GM12864 (cell line): ENCODE measurements around the gene ZNF319.

Experiments
- DNase-seq: peaks from one replicate; pipeline ENCODE4 v3.0.0-alpha.2; 2011; ENCODE audit warnings: low read depth
- H3K4me3 ChIP-seq: 2 replicates; pipeline ENCODE4 v1.5.1; 2011; ENCODE audit warnings: mild to moderate bottlenecking, low read depth, low read length, control low read depth
- CTCF ChIP-seq: IDR thresholded peaks from 2 replicates; pipeline ENCODE4 v1.5.1; 2011; ENCODE audit warnings: low read depth, mild to moderate bottlenecking, moderate library complexity, low read length, control low read depth, inconsistent platforms; ENCODE audit errors: missing control alignments

The ZNF319 gene

DNA sequence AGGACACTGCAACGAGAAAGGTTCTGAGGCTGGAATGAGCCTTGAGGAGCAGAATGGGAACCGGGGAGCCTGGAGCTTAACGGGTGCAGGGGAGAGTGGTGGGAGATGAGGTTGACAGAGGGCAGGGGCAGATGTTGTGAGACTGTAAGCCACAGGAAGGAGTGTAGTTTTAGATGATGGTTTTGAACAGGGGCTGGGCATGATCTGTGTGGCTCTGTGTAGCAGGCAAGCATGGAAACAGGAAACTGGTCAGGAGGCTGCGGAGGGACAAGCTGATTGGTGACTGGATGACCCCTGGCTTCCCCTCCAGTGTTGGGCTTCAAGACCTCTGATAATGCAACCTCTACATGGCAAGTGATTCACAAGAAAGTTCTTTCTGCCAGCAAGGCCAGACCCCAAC, 28.2 kb downstream of the ZNF319 start:
- TF ChIP-seq CTCF = no peak
- DNase-seq = no peak
- no peak overlapping the region for H3K4me3 ChIP-seq

- no peak for DNase-seq
- no peak overlapping the region for H3K4me3 ChIP-seq
- no peak for TF ChIP-seq CTCF
Measured at GRCh38 chr16:57971848-57972247, 28.6 kb downstream of the ZNF319 start.

DNA sequence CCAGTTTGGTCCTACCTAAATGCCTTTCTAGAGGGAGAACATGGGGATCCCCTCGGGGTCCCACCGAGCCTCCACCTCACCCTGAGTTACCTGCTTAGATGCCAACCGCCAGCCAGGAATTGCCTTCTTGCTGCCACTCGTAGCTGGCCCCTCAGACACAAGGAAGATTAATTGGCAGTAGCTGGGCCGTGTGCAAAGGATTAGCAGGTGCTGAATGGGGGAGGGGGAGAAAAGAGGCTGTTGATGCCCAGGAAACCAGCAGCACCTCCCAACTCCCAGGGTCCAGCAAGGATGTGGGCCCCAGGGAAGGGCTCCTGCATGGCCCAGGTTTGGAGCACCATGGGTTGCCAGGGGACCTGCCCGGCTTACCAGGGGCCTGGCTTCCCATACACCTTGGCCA, 29.5 kb downstream of the ZNF319 start, which contains the start of gene CNGB1:
Gene CNGB1, minus strand, starts transcription at position 159 of the 400 bp plus-strand sequence. CDS start 3,842 bp downstream, outside the sequence.
- no peak for DNase-seq
- no peak within 1 kb of the TSS for H3K4me3 ChIP-seq
- no peak for TF ChIP-seq CTCF

DNA sequence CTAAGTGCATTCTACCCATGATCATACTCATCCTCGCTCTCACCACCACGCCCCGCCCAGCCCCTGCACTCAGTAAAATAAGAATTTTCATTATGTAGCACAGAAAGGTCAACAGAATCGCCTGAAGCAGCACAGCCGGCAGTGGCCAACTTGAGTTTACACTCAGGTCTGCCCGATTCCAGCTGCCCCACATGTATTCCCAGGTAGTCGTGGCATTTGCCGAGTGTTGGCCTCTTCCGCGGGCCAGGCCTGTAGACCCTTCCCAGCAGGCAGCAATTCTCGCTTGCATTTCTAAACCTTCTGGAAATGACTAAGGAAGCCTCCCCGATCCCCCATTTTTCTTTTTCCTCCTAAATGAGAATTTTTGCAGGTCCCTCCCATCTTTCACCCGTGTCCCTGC, 30.2 kb downstream of the ZNF319 start:
- no peak overlapping the region for H3K4me3 ChIP-seq
- DNase-seq = no peak
- TF ChIP-seq CTCF = no peak

GRCh38 chr16:57969451-57970123, 30.9 kb downstream of the ZNF319 start:
- DNase-seq = no peak
- no peak for TF ChIP-seq CTCF
- no peak overlapping the region for H3K4me3 ChIP-seq

- no peak for TF ChIP-seq CTCF
- no peak overlapping the region for H3K4me3 ChIP-seq
Measured at GRCh38 chr16:57967916-57968315, 32.6 kb downstream of the ZNF319 start.

DNA sequence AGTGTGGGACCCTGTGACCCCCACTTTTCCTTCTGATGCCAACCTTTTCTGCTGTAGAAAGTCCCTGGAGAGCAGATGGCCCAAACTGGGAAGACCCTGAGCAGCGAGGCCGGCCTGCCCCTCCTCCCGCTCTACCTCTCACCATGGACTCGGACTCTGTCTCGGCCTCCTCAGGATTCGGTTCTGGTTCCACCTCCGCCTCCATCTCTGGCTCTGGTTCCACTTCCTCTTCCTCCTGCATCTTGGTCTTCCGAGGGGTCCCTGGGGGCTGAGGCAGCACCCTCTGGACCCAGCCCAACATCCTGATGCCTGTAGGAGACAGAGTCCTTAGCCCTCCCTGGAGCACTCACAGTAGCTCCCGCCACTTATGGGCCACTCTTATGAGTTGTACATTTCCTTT, 33.5 kb downstream of the ZNF319 start:
- DNase-seq = no peak
- H3K4me3 ChIP-seq = no peak overlapping the region
- TF ChIP-seq CTCF = no peak

More at GRCh38 chr16:57967916-57968315, 32.6 kb downstream of the ZNF319 start:
- DNase-seq = no peak
